SU-DHL-6 (cell line): ENCODE measurements around the gene KCNE2.

Experiments
- H2AFZ ChIP-seq: fragments of 200-600 bp; sonication (generic); 2 replicates; pipeline ENCODE4 v1.6.1; 2014; ENCODE audit warnings: low read depth, mild to moderate bottlenecking, moderate library complexity, mixed read lengths, antibody characterized with exemption, low read length; ENCODE audit not compliant: severe bottlenecking
- H3F3A ChIP-seq: fragments of 200-600 bp; shearing (Covaris generic); 2 replicates; pipeline ENCODE4 v1.6.0; 2016; ENCODE audit warnings: antibody characterized with exemption, mild to moderate bottlenecking; ENCODE audit not compliant: insufficient read depth
- H3K27ac ChIP-seq: fragments of 200-600 bp; sonication (generic); 2 replicates; pipeline ENCODE4 v1.5.1; 2016; ENCODE audit warnings: low read depth, mild to moderate bottlenecking, low read length, moderate library complexity, mixed read lengths
- H3K27me3 ChIP-seq: fragments of 200-600 bp; sonication (generic), shearing (Covaris generic); 2 replicates; pipeline ENCODE4 v1.6.0; 2014; ENCODE audit warnings: mild to moderate bottlenecking, low read length
- H3K36me3 ChIP-seq: fragments of 200-600 bp; sonication (generic); 2 replicates; pipeline ENCODE4 v1.6.1; 2014; ENCODE audit warnings: mild to moderate bottlenecking, low read length, mixed read lengths
- H3K4me2 ChIP-seq: fragments of 300-600, 200-600 bp; shearing (Covaris generic), sonication (generic); 2 replicates; pipeline ENCODE4 v1.6.0; 2014; ENCODE audit warnings: low read length, low read depth, mild to moderate bottlenecking; ENCODE audit not compliant: poor library complexity, severe bottlenecking
- H3K4me3 ChIP-seq: fragments of 200-600 bp; sonication (generic); 2 replicates; pipeline ENCODE4 v1.5.1; 2014; ENCODE audit warnings: antibody characterized with exemption, low read length, mild to moderate bottlenecking, mixed read lengths; ENCODE audit not compliant: insufficient read depth, poor library complexity, severe bottlenecking
- H3K79me2 ChIP-seq: fragments of 200-600 bp; sonication (generic); 2 replicates; pipeline ENCODE4 v1.6.1; 2014; ENCODE audit warnings: mild to moderate bottlenecking, low read length, moderate library complexity; ENCODE audit not compliant: insufficient read depth
- H3K9ac ChIP-seq: fragments of 200-600 bp; sonication (generic); 2 replicates; pipeline ENCODE4 v1.7.0; 2014; ENCODE audit warnings: mild to moderate bottlenecking, low read length
- H3K9me2 ChIP-seq: fragments of 200-600 bp; sonication (generic); replicated peaks from 2 replicates; pipeline ENCODE4 v1.6.1; 2014; ENCODE audit warnings: low read length; ENCODE audit not compliant: insufficient read depth
- H3K9me3 ChIP-seq: fragments of 200-600 bp; sonication (generic); 2 replicates; pipeline ENCODE4 v1.6.1; 2014; ENCODE audit warnings: low read length, mixed read lengths; ENCODE audit not compliant: insufficient read depth
- H4K20me1 ChIP-seq: fragments of 200-600 bp; sonication (generic); 2 replicates; pipeline ENCODE4 v1.6.1; 2014; ENCODE audit warnings: low read depth, mild to moderate bottlenecking, antibody characterized with exemption, low read length, moderate library complexity, mixed read lengths
- CTCF ChIP-seq: fragments of 200-600 bp; sonication (generic); IDR thresholded peaks from one replicate; pipeline ENCODE4 v1.5.1; 2017; ENCODE audit warnings: antibody characterized with exemption, mild to moderate bottlenecking, low read length, moderate library complexity; ENCODE audit not compliant: insufficient read depth, poor library complexity, severe bottlenecking
- EZH2phosphoT487 ChIP-seq: fragments of 200-600 bp; sonication (generic), shearing (Covaris generic); conservative IDR thresholded peaks from 2 replicates; pipeline ENCODE4 v1.6.1; 2018; ENCODE audit warnings: mild to moderate bottlenecking, antibody characterized with exemption, low read length, moderate library complexity, mixed read lengths

The KCNE2 gene

DNA sequence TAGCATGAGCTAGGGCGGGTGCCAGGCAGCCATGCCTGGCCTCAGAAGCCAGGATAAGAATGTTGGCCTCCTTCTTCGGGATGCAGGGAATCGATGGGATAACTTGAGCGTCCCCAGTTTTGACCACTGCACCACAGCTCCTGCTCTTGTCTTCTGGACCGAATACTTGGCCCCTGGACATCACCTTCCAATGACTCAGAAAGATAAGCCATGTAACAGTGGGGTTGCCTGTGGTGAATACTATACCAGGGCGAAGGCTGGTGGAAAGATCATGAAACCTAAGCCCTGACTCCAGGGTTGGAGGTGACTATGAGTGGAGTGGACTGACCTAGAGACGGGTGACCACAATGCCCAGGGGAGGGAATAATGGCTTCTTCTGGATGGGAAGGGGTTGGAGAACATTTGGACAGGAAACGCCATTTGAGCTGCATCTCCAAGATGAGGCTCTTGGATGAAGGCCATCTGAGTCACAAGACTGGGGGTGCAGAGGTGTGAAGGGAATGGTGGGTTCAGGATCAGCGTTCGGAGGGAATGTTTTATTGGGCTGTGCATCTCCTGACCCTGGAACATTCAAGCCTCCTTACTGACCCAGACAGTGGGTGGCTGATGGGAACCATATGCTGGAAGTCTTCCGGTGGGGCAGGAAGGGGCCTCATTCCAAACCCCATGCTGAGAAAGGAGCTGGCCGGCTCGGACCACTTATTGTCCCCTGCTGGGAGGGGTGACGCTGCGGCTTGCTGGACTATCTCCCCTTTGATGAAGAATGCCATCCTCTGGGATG, 18.5 kb upstream of the KCNE2 start:
- H4K20me1 ChIP-seq, result no peaks in the 10 kb centered on the region
- no peak overlapping the region for H2AFZ ChIP-seq
- H3F3A ChIP-seq, result no peaks in the 10 kb centered on the region
- TF ChIP-seq EZH2phosphoT487 (no peak), CTCF (no peak)
- H3K36me3 ChIP-seq, result no peaks in the 10 kb centered on the region
- no peak overlapping the region for H3K4me3 ChIP-seq
- no peaks in the 10 kb centered on the region for H3K79me2 ChIP-seq
- H3K27ac ChIP-seq, result no peak overlapping the region
- H3K9me2 ChIP-seq, result no peaks in the 10 kb centered on the region
- H3K9me3 ChIP-seq, result no peaks in the 10 kb centered on the region
- H3K27me3 ChIP-seq, result no peaks in the 10 kb centered on the region
- H3K9ac ChIP-seq, result no peak overlapping the region
- no peak overlapping the region for H3K4me2 ChIP-seq

DNA sequence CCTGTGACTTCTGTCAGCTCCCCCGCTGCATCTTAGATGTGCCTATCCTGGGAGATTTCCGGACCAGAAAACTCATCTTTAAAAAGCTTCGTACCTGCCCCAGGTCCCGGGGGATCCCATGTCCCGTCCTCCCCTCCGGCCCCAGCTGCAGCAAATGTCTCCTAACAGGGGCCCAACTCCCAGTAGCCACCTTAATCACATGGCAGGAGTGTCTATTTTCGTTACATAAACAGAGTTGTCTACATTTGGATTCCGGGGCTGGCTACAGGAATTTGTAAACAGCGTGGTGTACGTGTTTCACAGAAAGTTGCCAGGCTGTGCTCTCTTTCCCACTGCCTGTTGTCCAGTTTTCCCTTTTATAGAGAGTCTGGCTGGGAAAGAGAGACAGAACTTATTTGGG, 17.9 kb upstream of the KCNE2 start:
- H3F3A ChIP-seq, result no peaks in the 10 kb centered on the region
- H3K27ac ChIP-seq, result no peak overlapping the region
- no peak overlapping the region for H3K9ac ChIP-seq
- H3K36me3 ChIP-seq, result no peaks in the 10 kb centered on the region
- no peak overlapping the region for H3K4me2 ChIP-seq
- no peaks in the 10 kb centered on the region for H3K9me2 ChIP-seq
- H3K27me3 ChIP-seq, result no peaks in the 10 kb centered on the region
- TF ChIP-seq EZH2phosphoT487 (no peak), CTCF (no peak)
- no peak overlapping the region for H2AFZ ChIP-seq
- H4K20me1 ChIP-seq, result no peaks in the 10 kb centered on the region
- no peaks in the 10 kb centered on the region for H3K9me3 ChIP-seq
- no peak overlapping the region for H3K4me3 ChIP-seq
- no peaks in the 10 kb centered on the region for H3K79me2 ChIP-seq

DNA sequence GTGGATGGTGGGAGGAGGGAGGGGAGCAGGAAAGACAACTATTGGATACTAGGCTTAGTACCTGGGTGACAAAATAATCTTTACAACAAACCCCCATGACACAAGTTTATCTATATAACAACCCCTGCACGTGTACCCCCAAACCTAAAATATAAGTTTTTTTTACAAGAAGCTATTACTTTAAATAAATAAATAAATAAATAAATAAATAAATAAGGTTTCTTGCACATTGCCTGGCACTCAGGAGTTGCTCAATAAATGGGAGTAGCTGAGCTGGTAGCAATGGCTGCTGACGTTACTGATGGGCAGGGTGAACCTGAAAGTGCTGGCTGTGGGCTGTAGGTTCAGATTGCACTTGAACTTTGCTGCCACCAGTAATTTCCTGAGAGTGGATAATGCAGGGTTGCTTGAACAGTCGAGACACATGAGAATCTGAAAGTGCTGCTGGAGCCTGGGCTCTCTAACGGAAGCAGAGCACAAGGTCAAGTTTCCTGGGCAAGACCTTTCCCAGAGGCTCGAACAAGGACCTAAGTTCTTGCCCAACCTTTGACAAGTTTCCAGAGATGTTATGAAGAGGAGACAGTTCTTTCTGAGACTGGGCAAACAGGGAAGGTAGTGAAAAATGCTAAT, 14.8 kb upstream of the KCNE2 start:
- Histone ChIP-seq H2AFZ (no peak overlapping the region), H3K9me2 (no peaks in the 10 kb centered on the region), H3F3A (no peaks in the 10 kb centered on the region), H3K27ac (no peak overlapping the region), H3K79me2 (no peaks in the 10 kb centered on the region), H3K9ac (no peak overlapping the region), H4K20me1 (no peaks in the 10 kb centered on the region), H3K27me3 (no peaks in the 10 kb centered on the region), H3K4me2 (no peak overlapping the region), H3K4me3 (no peak overlapping the region), H3K36me3 (no peaks in the 10 kb centered on the region), H3K9me3 (no peaks in the 10 kb centered on the region)
- no peak for TF ChIP-seq CTCF
- TF ChIP-seq EZH2phosphoT487, result no peak
